ENCODE data around the gene BMERB1.
"Not testable (repeated sequence)": the region's sequence is repeated elsewhere in the genome, so short reads cannot be mapped to it uniquely, and the experiment has no call there.

BMERB1 gene

DNA sequence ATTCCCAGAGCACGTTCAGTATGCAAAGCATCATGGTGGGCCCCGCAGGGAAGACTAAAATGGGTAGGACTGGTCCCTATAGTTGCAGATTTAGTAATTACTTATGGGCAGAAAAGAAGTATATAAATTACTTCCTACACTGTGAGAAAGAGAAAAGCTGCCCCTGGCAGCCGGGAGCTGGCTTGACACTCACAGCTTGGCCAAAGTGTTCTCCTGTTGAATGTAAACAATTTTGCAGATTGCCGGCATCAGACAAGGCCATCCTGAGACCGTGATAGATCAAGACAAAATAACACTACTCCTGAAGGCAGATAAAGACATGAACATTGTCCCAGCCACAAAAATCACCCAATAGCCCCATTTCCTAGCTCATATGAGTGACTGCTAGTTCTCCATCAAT, 110.0 kb downstream of the BMERB1 start:
- no peak for DNase-seq
- Histone ChIP-seq H3K27me3 (ENCODE audit: insufficient read depth, low read depth, severe bottlenecking) (no peaks in the 10 kb centered on the region), H3K27ac (no peak overlapping the region), H3K4me3 (ENCODE audit: low read depth, low read length) (no peak overlapping the region), H3K36me3 (no peaks in the 10 kb centered on the region), H3K9me3 (ENCODE audit: severe bottlenecking) (peaks cover 6% of the 10 kb centered on the region)
- TF ChIP-seq, protein P1, sequence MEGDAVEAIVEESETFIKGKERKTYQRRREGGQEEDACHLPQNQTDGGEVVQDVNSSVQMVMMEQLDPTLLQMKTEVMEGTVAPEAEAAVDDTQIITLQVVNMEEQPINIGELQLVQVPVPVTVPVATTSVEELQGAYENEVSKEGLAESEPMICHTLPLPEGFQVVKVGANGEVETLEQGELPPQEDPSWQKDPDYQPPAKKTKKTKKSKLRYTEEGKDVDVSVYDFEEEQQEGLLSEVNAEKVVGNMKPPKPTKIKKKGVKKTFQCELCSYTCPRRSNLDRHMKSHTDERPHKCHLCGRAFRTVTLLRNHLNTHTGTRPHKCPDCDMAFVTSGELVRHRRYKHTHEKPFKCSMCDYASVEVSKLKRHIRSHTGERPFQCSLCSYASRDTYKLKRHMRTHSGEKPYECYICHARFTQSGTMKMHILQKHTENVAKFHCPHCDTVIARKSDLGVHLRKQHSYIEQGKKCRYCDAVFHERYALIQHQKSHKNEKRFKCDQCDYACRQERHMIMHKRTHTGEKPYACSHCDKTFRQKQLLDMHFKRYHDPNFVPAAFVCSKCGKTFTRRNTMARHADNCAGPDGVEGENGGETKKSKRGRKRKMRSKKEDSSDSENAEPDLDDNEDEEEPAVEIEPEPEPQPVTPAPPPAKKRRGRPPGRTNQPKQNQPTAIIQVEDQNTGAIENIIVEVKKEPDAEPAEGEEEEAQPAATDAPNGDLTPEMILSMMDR (IDR thresholded peaks at IDR 0.05; ENCODE audit: low read depth, low read length): no peak

DNA sequence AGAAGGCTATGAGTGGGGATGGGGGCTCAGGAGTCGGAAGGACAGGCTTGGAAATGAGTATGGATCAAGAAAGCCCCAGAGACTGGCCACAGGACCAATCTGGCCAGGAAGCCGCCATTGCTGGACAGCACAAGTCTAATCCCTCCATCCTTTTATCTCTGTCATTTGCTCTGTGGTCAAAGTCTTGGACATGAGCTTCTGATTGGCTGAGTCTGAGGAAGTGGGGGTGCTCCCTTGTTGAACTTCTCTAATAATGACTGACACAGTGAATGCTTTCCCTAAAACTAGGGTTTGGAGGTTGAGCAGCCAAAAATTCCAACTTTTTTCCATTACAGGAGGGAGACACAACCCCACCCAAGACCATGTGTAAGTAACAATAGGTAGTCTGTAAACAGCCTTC, 111.2 kb downstream of the BMERB1 start:
- TF ChIP-seq, protein P1 (IDR thresholded peaks at IDR 0.05; ENCODE audit: low read depth, low read length): no peak
- no peak for DNase-seq
- Histone ChIP-seq H3K9me3 (ENCODE audit: severe bottlenecking) (peaks cover 6% of the 10 kb centered on the region), H3K27me3 (ENCODE audit: insufficient read depth, low read depth, severe bottlenecking) (no peaks in the 10 kb centered on the region), H3K36me3 (no peaks in the 10 kb centered on the region), H3K27ac (no peak overlapping the region), H3K4me3 (ENCODE audit: low read depth, low read length) (no peak overlapping the region)

GRCh38 chr16:15547072-15547767, 112.8 kb downstream of the BMERB1 start:
- DNase-seq, H3K27ac ChIP-seq: not testable (repeated sequence)

GRCh38 chr16:15547768-15548096, 113.3 kb downstream of the BMERB1 start:
- no peak overlapping the region for H3K27ac ChIP-seq
- no peaks in the 10 kb centered on the region for H3K36me3 ChIP-seq
- TF ChIP-seq, protein P1 (IDR thresholded peaks at IDR 0.05; ENCODE audit: low read depth, low read length): no peak
- no peak for DNase-seq
- peaks cover 4% of the 10 kb centered on the region for H3K9me3 ChIP-seq (ENCODE audit: severe bottlenecking)
- no peak overlapping the region for H3K4me3 ChIP-seq (ENCODE audit: low read depth, low read length)
- H3K27me3 ChIP-seq (ENCODE audit: insufficient read depth, low read depth, severe bottlenecking): no peaks in the 10 kb centered on the region

More at GRCh38 chr16:15547072-15547767, 112.8 kb downstream of the BMERB1 start:
- not testable (repeated sequence) for H3K36me3 ChIP-seq; H3K4me3 ChIP-seq (ENCODE audit: low read depth, low read length); H3K27me3 ChIP-seq (ENCODE audit: insufficient read depth, low read depth, severe bottlenecking); H3K9me3 ChIP-seq (ENCODE audit: severe bottlenecking)

GRCh38 chr16:15548482-15548891, 114.1 kb downstream of the BMERB1 start:
- Histone ChIP-seq H3K27me3 (ENCODE audit: insufficient read depth, low read depth, severe bottlenecking) (no peaks in the 10 kb centered on the region), H3K27ac (no peak overlapping the region), H3K4me3 (ENCODE audit: low read depth, low read length) (no peak overlapping the region), H3K36me3 (no peaks in the 10 kb centered on the region), H3K9me3 (ENCODE audit: severe bottlenecking) (no peaks in the 10 kb centered on the region)
- no peak for DNase-seq
- TF ChIP-seq, protein P1 (IDR thresholded peaks at IDR 0.05; ENCODE audit: low read depth, low read length): no peak

GRCh38 chr16:15552507-15552906, 118.1 kb downstream of the BMERB1 start:
- Histone ChIP-seq H3K27ac (no peak overlapping the region), H3K27me3 (ENCODE audit: insufficient read depth, low read depth, severe bottlenecking) (no peaks in the 10 kb centered on the region), H3K36me3 (no peaks in the 10 kb centered on the region), H3K9me3 (ENCODE audit: severe bottlenecking) (no peaks in the 10 kb centered on the region), H3K4me3 (ENCODE audit: low read depth, low read length) (no peak overlapping the region)
- TF ChIP-seq, protein P1 (IDR thresholded peaks at IDR 0.05; ENCODE audit: low read depth, low read length): no peak
- DNase-seq: no peak
